HEK293 (cell line): Measurements from ENCODE around the gene MATN1.
A peak's percentile ranks its signal among the peaks of the same experiment; 100 is the strongest.

Experiments used
- CTCF ChIA-PET: fragments of 350-600 bp; formaldehyde crosslinking; extraction: SDS; loops from one replicate; lab custom pipeline; 2021; ENCODE audit warnings: antibody characterized with exemption; lab: Yijun Ruan, JAX
- POLR2A ChIA-PET: fragments of 300-600 bp; formaldehyde crosslinking; extraction: SDS; loops from one replicate; lab custom pipeline; 2020; ENCODE audit warnings: antibody characterized with exemption, inconsistent platforms; lab: Yijun Ruan, JAX
- H3K27ac ChIP-seq: fragments of 200-500 bp; sonication (Bioruptor generic); 2 replicates; pipeline ENCODE4 v1.5.1; 2014; ENCODE audit warnings: low read depth, low read length, control low read depth, inconsistent platforms; ENCODE audit errors: extremely low read depth
- H3K36me3 ChIP-seq, 2 experiments: fragments of 200-500 bp in 1 of 2; sonication (Bioruptor generic) in 1 of 2; 1 replicate in 1 of 2; 2 replicates in 1 of 2; pipeline ENCODE4 v1.5.1; 2014 to 2017; ENCODE audit warnings: inconsistent platforms in 2 of 2, low read length in 2 of 2; ENCODE audit not compliant: control insufficient read depth in 2 of 2, insufficient read depth in 1 of 2
- H3K4me1 ChIP-seq: fragments of 200-500 bp; sonication (Bioruptor generic); 2 replicates; pipeline ENCODE4 v1.5.1; 2014; ENCODE audit warnings: mild to moderate bottlenecking, low read length, inconsistent platforms; ENCODE audit not compliant: control insufficient read depth, insufficient read depth
- H3K4me3 ChIP-seq: 2 replicates; pipeline ENCODE4 v1.5.1; 2011; ENCODE audit warnings: low read depth, mild to moderate bottlenecking, control low read depth, low read length, moderate library complexity
- H3K9me3 ChIP-seq: fragments of 200-500 bp; sonication (Bioruptor generic); 2 replicates; pipeline ENCODE4 v1.5.1; 2014; ENCODE audit warnings: low read depth, low read length, inconsistent platforms; ENCODE audit not compliant: control insufficient read depth, insufficient read depth
- EGR2 ChIP-seq: fragments of 450-650 bp; formaldehyde crosslinking; IDR thresholded peaks from 2 replicates; pipeline ENCODE4 v1.5.1; 2016; ENCODE audit warnings: low read depth, missing biosample characterization, missing genetic modification characterization
- MZF1 ChIP-seq: fragments of 450-650 bp; formaldehyde crosslinking; IDR thresholded peaks from 2 replicates; pipeline ENCODE4 v1.5.1; 2017; ENCODE audit warnings: missing biosample characterization, missing genetic modification characterization, borderline replicate concordance
- TRIM28 ChIP-seq: IDR thresholded peaks from 2 replicates; pipeline ENCODE4 v1.6.1; 2011; ENCODE audit warnings: low read length, control low read depth, borderline replicate concordance
- ZBTB8A ChIP-seq: fragments of 450-650 bp; formaldehyde crosslinking; IDR thresholded peaks from 2 replicates; pipeline ENCODE4 v1.5.1; 2016; ENCODE audit warnings: missing biosample characterization, missing genetic modification characterization
- ZFHX2 ChIP-seq: fragments of 450-650 bp; formaldehyde crosslinking; conservative IDR thresholded peaks from 2 replicates; pipeline ENCODE4 v1.5.1; 2016; ENCODE audit warnings: missing biosample characterization, missing genetic modification characterization
- ZNF24 ChIP-seq: fragments of 450-650 bp; formaldehyde crosslinking; IDR thresholded peaks from 2 replicates; pipeline ENCODE4 v1.5.1; 2016; ENCODE audit warnings: missing biosample characterization, missing genetic modification characterization
- ZNF558 ChIP-seq: fragments of 450-650 bp; formaldehyde crosslinking; IDR thresholded peaks from 2 replicates; pipeline ENCODE4 v1.5.1; 2016; ENCODE audit warnings: missing biosample characterization, missing genetic modification characterization
- ZNF626 ChIP-seq: fragments of 450-650 bp; sonication (Bioruptor Pico); formaldehyde crosslinking; IDR thresholded peaks from 2 replicates; pipeline ENCODE4 v1.5.1; 2018; ENCODE audit warnings: missing biosample characterization, missing genetic modification characterization, inconsistent platforms
- ZNF664 ChIP-seq: fragments of 450-650 bp; formaldehyde crosslinking; IDR thresholded peaks from 2 replicates; pipeline ENCODE4 v1.5.1; 2016; ENCODE audit warnings: missing biosample characterization, missing genetic modification characterization
- ZNF768 ChIP-seq: fragments of 450-650 bp; formaldehyde crosslinking; IDR thresholded peaks from 2 replicates; pipeline ENCODE4 v1.5.1; 2018; ENCODE audit warnings: missing biosample characterization, mild to moderate bottlenecking, missing genetic modification characterization
- TF ChIP-seq, protein P1 (sequence below): fragments of 450-650 bp; formaldehyde crosslinking; IDR thresholded peaks from 2 replicates; pipeline ENCODE4 v1.5.1; 2016; ENCODE audit warnings: missing biosample characterization, missing genetic modification characterization
- TF ChIP-seq, protein P2 (sequence below): fragments of 450-650 bp; formaldehyde crosslinking; IDR thresholded peaks from 2 replicates; pipeline ENCODE4 v1.5.1; 2016; ENCODE audit warnings: missing biosample characterization, missing genetic modification characterization

Gene MATN1

GRCh38 chr1:30743584-30744059 lies 20.2 kb upstream of the MATN1 start:
- ChIA-PET CTCF (interaction anchor here (0.7 to 2.0 kb wide), 2 partner anchors 24 to 35 kb away, joined by 3 to 10 read pairs; no protein-coding TSS in a partner anchor), POLR2A (interaction anchor here (0.5 kb wide), 1 partner anchor 1346 kb away, joined by 3 read pairs; no protein-coding TSS in a partner anchor)
- H3K9me3 ChIP-seq: no peaks in the 10 kb centered on the region
- no peak overlapping the region for H3K27ac ChIP-seq
- no peaks in the 10 kb centered on the region for H3K36me3 ChIP-seq
- no peaks in the 10 kb centered on the region for H3K4me1 ChIP-seq
- H3K4me3 ChIP-seq: no peak overlapping the region
- no peak for TF ChIP-seq TRIM28
- TF ChIP-seq ZNF768 (tag by site-specific recombination): peak; percentile 65
- TF ChIP-seq ZBTB8A (tag by site-specific recombination): 0 out of 2 replicates have a peak, but pooled peaks have one; percentile 13
- TF ChIP-seq ZNF626 (tag by site-specific recombination): no peak
- peak; percentile 64; the same call in 1 of the 2 replicates for TF ChIP-seq EGR2 (tag by site-specific recombination)
- TF ChIP-seq ZFHX2 (tag by site-specific recombination): peak; percentile 77

- Histone ChIP-seq H3K9me3 (no peaks in the 10 kb centered on the region), H3K36me3 (no peaks in the 10 kb centered on the region), H3K27ac (no peak overlapping the region), H3K4me1 (no peaks in the 10 kb centered on the region), H3K4me3 (no peak overlapping the region)
- CTCF ChIA-PET: interaction anchor here (0.8 to 2.0 kb wide), 3 partner anchors 23 to 36 kb away, joined by 3 to 10 read pairs (median 4); no protein-coding TSS in a partner anchor
- POLR2A ChIA-PET: interaction anchor here (0.5 kb wide), 1 partner anchor 1346 kb away, joined by 3 read pairs; no protein-coding TSS in a partner anchor
- TF ChIP-seq ZNF558 (tag by site-specific recombination) (no peak), ZNF24 (peak; percentile 59)
- TF ChIP-seq, protein P1, sequence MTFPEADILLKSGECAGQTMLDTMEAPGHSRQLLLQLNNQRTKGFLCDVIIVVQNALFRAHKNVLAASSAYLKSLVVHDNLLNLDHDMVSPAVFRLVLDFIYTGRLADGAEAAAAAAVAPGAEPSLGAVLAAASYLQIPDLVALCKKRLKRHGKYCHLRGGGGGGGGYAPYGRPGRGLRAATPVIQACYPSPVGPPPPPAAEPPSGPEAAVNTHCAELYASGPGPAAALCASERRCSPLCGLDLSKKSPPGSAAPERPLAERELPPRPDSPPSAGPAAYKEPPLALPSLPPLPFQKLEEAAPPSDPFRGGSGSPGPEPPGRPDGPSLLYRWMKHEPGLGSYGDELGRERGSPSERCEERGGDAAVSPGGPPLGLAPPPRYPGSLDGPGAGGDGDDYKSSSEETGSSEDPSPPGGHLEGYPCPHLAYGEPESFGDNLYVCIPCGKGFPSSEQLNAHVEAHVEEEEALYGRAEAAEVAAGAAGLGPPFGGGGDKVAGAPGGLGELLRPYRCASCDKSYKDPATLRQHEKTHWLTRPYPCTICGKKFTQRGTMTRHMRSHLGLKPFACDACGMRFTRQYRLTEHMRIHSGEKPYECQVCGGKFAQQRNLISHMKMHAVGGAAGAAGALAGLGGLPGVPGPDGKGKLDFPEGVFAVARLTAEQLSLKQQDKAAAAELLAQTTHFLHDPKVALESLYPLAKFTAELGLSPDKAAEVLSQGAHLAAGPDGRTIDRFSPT (tag by site-specific recombination): no peak
- TF ChIP-seq, protein P2, sequence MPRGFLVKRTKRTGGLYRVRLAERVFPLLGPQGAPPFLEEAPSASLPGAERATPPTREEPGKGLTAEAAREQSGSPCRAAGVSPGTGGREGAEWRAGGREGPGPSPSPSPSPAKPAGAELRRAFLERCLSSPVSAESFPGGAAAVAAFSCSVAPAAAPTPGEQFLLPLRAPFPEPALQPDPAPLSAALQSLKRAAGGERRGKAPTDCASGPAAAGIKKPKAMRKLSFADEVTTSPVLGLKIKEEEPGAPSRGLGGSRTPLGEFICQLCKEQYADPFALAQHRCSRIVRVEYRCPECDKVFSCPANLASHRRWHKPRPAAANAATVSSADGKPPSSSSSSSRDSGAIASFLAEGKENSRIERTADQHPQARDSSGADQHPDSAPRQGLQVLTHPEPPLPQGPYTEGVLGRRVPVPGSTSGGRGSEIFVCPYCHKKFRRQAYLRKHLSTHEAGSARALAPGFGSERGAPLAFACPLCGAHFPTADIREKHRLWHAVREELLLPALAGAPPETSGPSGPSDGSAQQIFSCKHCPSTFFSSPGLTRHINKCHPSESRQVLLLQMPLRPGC (tag by site-specific recombination): no peak
Measured at GRCh38 chr1:30742963-30743559, 19.7 kb upstream of the MATN1 start.

GRCh38 chr1:30742300-30742962 lies 19.0 kb upstream of the MATN1 start:
- no peak overlapping the region for H3K27ac ChIP-seq
- ChIA-PET POLR2A (no interaction called here), CTCF (interaction anchor here (0.6 to 1.2 kb wide), 3 partner anchors 22 to 89 kb away, joined by 3 to 4 read pairs (median 3); no protein-coding TSS in a partner anchor)
- H3K36me3 ChIP-seq: no peaks in the 10 kb centered on the region
- H3K4me3 ChIP-seq: no peak overlapping the region
- no peaks in the 10 kb centered on the region for H3K9me3 ChIP-seq
- TF ChIP-seq MZF1 (tag by site-specific recombination): peak; percentile 39; the same call in 1 of the 2 replicates
- no peak for TF ChIP-seq ZNF664 (tag by site-specific recombination)
- H3K4me1 ChIP-seq: no peaks in the 10 kb centered on the region
